NCI-H187 treated with DMSO at 0.1 percent for 48 hours (cell line): ENCODE measurements around the gene RHBDD1.

ENCODE experiments used
- DNase-seq: peaks from one replicate; lab custom pipeline; 2025; lab: John Stamatoyannopoulos, UW

The RHBDD1 gene

GRCh38 chr2:226845386-226846116 is 9.7 kb downstream of the RHBDD1 start:
- DNase-seq: no peak

- DNase-seq: no peak
These were observed 11.2 kb downstream of the RHBDD1 start for GRCh38 chr2:226847090-226847489.

GRCh38 chr2:226847511-226847910 is 11.7 kb downstream of the RHBDD1 start:
- DNase-seq: no peak

- DNase-seq: no peak
These were observed 13.5 kb downstream of the RHBDD1 start for GRCh38 chr2:226849349-226849748.

- no peak for DNase-seq
These were observed 14.2 kb downstream of the RHBDD1 start for GRCh38 chr2:226850024-226850423.

- no peak for DNase-seq
These were observed 19.9 kb downstream of the RHBDD1 start for GRCh38 chr2:226855787-226856186.

- no peak for DNase-seq
These were observed 24.2 kb downstream of the RHBDD1 start for GRCh38 chr2:226860087-226860486.

- no peak for DNase-seq
These were observed 26.8 kb downstream of the RHBDD1 start for GRCh38 chr2:226862623-226863022.

- no peak for DNase-seq
These were observed 29.4 kb downstream of the RHBDD1 start for GRCh38 chr2:226865273-226865672.

- no peak for DNase-seq
These were observed 29.9 kb downstream of the RHBDD1 start for GRCh38 chr2:226865710-226866109.

- DNase-seq: no peak
These were observed 32.7 kb downstream of the RHBDD1 start for GRCh38 chr2:226868331-226869162.

- no peak for DNase-seq
These were observed 33.5 kb downstream of the RHBDD1 start for GRCh38 chr2:226869371-226869770.

- no peak for DNase-seq
These were observed 37.3 kb downstream of the RHBDD1 start for GRCh38 chr2:226873051-226873620.

- DNase-seq: no peak
These were observed 38.0 kb downstream of the RHBDD1 start for GRCh38 chr2:226873826-226874225.

- DNase-seq: no peak
These were observed 38.9 kb downstream of the RHBDD1 start for GRCh38 chr2:226874749-226875148.

- no peak for DNase-seq
These were observed 39.8 kb downstream of the RHBDD1 start for GRCh38 chr2:226875438-226876225.

GRCh38 chr2:226877491-226877890 is 41.6 kb downstream of the RHBDD1 start:
- no peak for DNase-seq

GRCh38 chr2:226881287-226881686 is 45.4 kb downstream of the RHBDD1 start:
- no peak for DNase-seq

GRCh38 chr2:226882606-226883005 is 46.8 kb downstream of the RHBDD1 start:
- DNase-seq: no peak

- DNase-seq: no peak
These were observed 47.5 kb downstream of the RHBDD1 start for GRCh38 chr2:226883296-226883795.

- no peak for DNase-seq
These were observed 48.3 kb downstream of the RHBDD1 start for GRCh38 chr2:226884166-226884565.
